Peyer's patch (tissue), 4 donors: ENCODE measurements around the gene GTF3C1.

Source experiments
- POLR2A ChIP-seq, 2 donors: fragments of 450-650 bp; IDR thresholded peaks; one replicate each; pipeline ENCODE4 v1.5.1; 2017; ENCODE audit warnings: antibody characterized with exemption in 2 of 2, mild to moderate bottlenecking in 2 of 2, moderate library complexity in 2 of 2
- TF ChIP-seq, protein P1 (sequence below), 6 experiments: fragments of 450-650 bp in 4 of 6; fragments of 200-600 bp in 2 of 6; sonication (generic) in 1 of 6; IDR thresholded peaks; one replicate each; pipeline ENCODE4 v1.5.1; 2017 to 2019; ENCODE audit warnings: antibody characterized with exemption in 6 of 6, mild to moderate bottlenecking in 3 of 6, moderate library complexity in 1 of 6

DNA sequence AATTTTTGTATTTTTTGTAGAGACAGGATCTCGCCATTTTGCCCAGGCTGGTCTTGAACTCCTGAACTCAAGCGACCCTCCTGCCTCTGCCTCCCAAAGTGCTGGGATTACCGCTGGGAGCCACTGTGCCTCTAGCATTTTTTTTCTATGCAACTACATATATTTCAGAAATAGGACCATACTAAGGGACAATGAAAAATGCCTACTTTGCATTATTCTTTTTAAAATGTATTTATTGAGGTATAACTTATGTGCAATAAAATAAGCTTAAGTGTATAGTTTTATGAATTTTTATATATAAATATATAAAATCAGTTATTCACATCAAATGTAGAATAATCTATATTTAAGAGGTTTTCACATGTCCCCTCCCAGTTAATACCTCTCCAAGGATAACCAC, 38.3 kb upstream of the GTF3C1 start:
- TF ChIP-seq, protein P1, sequence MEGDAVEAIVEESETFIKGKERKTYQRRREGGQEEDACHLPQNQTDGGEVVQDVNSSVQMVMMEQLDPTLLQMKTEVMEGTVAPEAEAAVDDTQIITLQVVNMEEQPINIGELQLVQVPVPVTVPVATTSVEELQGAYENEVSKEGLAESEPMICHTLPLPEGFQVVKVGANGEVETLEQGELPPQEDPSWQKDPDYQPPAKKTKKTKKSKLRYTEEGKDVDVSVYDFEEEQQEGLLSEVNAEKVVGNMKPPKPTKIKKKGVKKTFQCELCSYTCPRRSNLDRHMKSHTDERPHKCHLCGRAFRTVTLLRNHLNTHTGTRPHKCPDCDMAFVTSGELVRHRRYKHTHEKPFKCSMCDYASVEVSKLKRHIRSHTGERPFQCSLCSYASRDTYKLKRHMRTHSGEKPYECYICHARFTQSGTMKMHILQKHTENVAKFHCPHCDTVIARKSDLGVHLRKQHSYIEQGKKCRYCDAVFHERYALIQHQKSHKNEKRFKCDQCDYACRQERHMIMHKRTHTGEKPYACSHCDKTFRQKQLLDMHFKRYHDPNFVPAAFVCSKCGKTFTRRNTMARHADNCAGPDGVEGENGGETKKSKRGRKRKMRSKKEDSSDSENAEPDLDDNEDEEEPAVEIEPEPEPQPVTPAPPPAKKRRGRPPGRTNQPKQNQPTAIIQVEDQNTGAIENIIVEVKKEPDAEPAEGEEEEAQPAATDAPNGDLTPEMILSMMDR (IDR thresholded peaks at IDR 0.05) = no peak
- TF ChIP-seq POLR2A (IDR thresholded peaks at IDR 0.05) = no peak
